ENCODE data around the gene MRPS17. TPM values are rescaled to one million over a fixed set of nuclear protein-coding genes. Genes with fewer than 3 reads are reported as not detected.

Gene MRPS17
- total and polyA plus RNA-seq, 10 of the 15 experiments (the other 5 are each of a cell fraction or from before 2014, with no cell fraction given): 18.7 to 74.5 (median 29.2) TPM

DNA sequence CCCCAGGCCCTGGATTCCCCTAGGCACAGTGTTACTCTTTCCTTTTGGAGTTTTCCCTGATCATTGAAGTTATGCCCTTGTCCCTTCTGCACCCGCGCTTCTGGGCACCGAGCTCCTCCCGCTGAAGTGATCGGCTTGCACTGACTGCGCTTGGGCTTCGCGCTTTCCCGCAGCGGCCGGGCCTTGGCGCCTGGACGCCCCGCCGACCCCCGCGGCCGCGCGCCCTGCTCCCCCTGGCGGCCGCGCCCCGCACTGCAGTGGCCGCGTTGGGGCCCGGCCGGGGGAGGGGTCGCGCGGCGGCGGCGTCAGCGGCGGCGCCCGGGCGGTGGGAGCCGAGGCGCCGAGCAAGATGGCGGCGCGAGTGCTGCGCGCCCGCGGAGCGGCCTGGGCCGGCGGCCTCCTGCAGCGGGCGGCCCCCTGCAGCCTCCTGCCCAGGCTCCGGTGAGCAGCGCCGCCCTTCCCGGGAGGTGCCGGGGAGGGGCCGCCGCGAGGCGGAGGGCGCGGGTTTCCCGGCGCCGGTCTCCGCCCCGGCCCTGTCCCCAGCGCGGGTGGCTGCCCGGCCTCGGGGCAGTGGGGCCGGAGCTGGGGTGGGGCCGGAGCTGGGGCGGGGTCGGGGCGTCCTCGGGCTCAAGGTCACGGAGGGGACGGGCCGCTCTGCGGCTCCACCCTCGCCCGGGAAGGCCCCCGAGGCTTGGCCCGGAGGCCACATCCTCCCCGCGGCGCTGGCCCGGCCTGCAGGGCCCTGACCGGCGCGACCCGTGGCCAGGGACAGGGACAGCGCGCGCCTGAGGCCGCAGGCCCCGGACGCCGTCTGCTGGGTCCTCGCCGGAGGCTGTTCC lies 12.8 kb downstream of the MRPS17 start, which contains the start of gene NIPSNAP2 (continued):
- TF ChIP-seq, protein P1, sequence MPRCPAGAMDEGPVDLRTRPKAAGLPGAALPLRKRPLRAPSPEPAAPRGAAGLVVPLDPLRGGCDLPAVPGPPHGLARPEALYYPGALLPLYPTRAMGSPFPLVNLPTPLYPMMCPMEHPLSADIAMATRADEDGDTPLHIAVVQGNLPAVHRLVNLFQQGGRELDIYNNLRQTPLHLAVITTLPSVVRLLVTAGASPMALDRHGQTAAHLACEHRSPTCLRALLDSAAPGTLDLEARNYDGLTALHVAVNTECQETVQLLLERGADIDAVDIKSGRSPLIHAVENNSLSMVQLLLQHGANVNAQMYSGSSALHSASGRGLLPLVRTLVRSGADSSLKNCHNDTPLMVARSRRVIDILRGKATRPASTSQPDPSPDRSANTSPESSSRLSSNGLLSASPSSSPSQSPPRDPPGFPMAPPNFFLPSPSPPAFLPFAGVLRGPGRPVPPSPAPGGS (IDR thresholded peaks at IDR 0.05; ENCODE audit: borderline replicate concordance, insufficient read depth, low read depth, low read length, poor library complexity, severe bottlenecking): no peak
- TF ChIP-seq ESRRA (IDR thresholded peaks at IDR 0.05; ENCODE audit: low read length): peak; percentile 82; the same call in 1 of the 2 replicates
- TF ChIP-seq NFYA (IDR thresholded peaks at IDR 0.05; ENCODE audit: borderline replicate concordance, low read depth, low read length): no peak
- 0 out of 2 replicates have a peak, but pooled peaks have one; percentile 39 for TF ChIP-seq MAX (IDR thresholded peaks at IDR 0.05; ENCODE audit: low read depth, low read length)
- no peak for TF ChIP-seq WRNIP1 (IDR thresholded peaks at IDR 0.05; ENCODE audit: borderline replicate concordance, low read depth, low read length)
- no peak for TF ChIP-seq RAD51 (IDR thresholded peaks at IDR 0.05)
- TF ChIP-seq POLR2AphosphoS5 (IDR thresholded peaks at IDR 0.05; ENCODE audit: low read length): peak; percentile 40; the same call in 1 of the 2 replicates
- TF ChIP-seq HDGF (IDR thresholded peaks at IDR 0.05): no peak
- no peak for TF ChIP-seq ZNF24 (IDR thresholded peaks at IDR 0.05)
- 0 out of 2 replicates have a peak, but pooled peaks have one; percentile 43 for TF ChIP-seq BACH1 (IDR thresholded peaks at IDR 0.05; ENCODE audit: borderline replicate concordance)
- TF ChIP-seq, protein P2, sequence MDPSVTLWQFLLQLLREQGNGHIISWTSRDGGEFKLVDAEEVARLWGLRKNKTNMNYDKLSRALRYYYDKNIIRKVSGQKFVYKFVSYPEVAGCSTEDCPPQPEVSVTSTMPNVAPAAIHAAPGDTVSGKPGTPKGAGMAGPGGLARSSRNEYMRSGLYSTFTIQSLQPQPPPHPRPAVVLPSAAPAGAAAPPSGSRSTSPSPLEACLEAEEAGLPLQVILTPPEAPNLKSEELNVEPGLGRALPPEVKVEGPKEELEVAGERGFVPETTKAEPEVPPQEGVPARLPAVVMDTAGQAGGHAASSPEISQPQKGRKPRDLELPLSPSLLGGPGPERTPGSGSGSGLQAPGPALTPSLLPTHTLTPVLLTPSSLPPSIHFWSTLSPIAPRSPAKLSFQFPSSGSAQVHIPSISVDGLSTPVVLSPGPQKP (IDR thresholded peaks at IDR 0.05; ENCODE audit: low read depth, low read length): no peak
- TF ChIP-seq, protein P3, sequence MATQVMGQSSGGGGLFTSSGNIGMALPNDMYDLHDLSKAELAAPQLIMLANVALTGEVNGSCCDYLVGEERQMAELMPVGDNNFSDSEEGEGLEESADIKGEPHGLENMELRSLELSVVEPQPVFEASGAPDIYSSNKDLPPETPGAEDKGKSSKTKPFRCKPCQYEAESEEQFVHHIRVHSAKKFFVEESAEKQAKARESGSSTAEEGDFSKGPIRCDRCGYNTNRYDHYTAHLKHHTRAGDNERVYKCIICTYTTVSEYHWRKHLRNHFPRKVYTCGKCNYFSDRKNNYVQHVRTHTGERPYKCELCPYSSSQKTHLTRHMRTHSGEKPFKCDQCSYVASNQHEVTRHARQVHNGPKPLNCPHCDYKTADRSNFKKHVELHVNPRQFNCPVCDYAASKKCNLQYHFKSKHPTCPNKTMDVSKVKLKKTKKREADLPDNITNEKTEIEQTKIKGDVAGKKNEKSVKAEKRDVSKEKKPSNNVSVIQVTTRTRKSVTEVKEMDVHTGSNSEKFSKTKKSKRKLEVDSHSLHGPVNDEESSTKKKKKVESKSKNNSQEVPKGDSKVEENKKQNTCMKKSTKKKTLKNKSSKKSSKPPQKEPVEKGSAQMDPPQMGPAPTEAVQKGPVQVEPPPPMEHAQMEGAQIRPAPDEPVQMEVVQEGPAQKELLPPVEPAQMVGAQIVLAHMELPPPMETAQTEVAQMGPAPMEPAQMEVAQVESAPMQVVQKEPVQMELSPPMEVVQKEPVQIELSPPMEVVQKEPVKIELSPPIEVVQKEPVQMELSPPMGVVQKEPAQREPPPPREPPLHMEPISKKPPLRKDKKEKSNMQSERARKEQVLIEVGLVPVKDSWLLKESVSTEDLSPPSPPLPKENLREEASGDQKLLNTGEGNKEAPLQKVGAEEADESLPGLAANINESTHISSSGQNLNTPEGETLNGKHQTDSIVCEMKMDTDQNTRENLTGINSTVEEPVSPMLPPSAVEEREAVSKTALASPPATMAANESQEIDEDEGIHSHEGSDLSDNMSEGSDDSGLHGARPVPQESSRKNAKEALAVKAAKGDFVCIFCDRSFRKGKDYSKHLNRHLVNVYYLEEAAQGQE (IDR thresholded peaks at IDR 0.05; ENCODE audit: low read depth, low read length): no peak
- no peak for TF ChIP-seq SUPT20H (IDR thresholded peaks at IDR 0.05; ENCODE audit: borderline replicate concordance, control insufficient read depth, low read depth, low read length)
- TF ChIP-seq, protein P4, sequence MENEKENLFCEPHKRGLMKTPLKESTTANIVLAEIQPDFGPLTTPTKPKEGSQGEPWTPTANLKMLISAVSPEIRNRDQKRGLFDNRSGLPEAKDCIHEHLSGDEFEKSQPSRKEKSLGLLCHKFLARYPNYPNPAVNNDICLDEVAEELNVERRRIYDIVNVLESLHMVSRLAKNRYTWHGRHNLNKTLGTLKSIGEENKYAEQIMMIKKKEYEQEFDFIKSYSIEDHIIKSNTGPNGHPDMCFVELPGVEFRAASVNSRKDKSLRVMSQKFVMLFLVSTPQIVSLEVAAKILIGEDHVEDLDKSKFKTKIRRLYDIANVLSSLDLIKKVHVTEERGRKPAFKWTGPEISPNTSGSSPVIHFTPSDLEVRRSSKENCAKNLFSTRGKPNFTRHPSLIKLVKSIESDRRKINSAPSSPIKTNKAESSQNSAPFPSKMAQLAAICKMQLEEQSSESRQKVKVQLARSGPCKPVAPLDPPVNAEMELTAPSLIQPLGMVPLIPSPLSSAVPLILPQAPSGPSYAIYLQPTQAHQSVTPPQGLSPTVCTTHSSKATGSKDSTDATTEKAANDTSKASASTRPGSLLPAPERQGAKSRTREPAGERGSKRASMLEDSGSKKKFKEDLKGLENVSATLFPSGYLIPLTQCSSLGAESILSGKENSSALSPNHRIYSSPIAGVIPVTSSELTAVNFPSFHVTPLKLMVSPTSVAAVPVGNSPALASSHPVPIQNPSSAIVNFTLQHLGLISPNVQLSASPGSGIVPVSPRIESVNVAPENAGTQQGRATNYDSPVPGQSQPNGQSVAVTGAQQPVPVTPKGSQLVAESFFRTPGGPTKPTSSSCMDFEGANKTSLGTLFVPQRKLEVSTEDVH (IDR thresholded peaks at IDR 0.05; ENCODE audit: low read depth, partially characterized antibody): no peak
- TF ChIP-seq POLR2A (IDR thresholded peaks at IDR 0.05; ENCODE audit: low read depth, low read length): peak; percentile 84
- no peak for TF ChIP-seq RELB (IDR thresholded peaks at IDR 0.05; ENCODE audit: low read depth)
- no peak for TF ChIP-seq ZNF274 (IDR thresholded peaks at IDR 0.05; ENCODE audit: insufficient read depth, insufficient read length)
- TF ChIP-seq BHLHE40 (IDR thresholded peaks at IDR 0.05; ENCODE audit: borderline replicate concordance in 1 of 2, low read depth in 2 of 2, low read length in 1 of 2): peak in 1 of 2 experiments; percentile 42; a peak in 1 of 4 replicates
